SU-DHL-6 (cell line): ENCODE results near the gene SCARB1.

Experiments
- H2AFZ ChIP-seq: fragments of 200-600 bp; sonication (generic); 2 replicates; pipeline ENCODE4 v1.6.1; 2014; ENCODE audit warnings: low read depth, mild to moderate bottlenecking, moderate library complexity, mixed read lengths, antibody characterized with exemption, low read length; ENCODE audit not compliant: severe bottlenecking
- H3F3A ChIP-seq: fragments of 200-600 bp; shearing (Covaris generic); 2 replicates; pipeline ENCODE4 v1.6.0; 2016; ENCODE audit warnings: antibody characterized with exemption, mild to moderate bottlenecking; ENCODE audit not compliant: insufficient read depth
- H3K27ac ChIP-seq: fragments of 200-600 bp; sonication (generic); 2 replicates; pipeline ENCODE4 v1.5.1; 2016; ENCODE audit warnings: low read depth, mild to moderate bottlenecking, low read length, moderate library complexity, mixed read lengths
- H3K27me3 ChIP-seq: fragments of 200-600 bp; sonication (generic), shearing (Covaris generic); 2 replicates; pipeline ENCODE4 v1.6.0; 2014; ENCODE audit warnings: mild to moderate bottlenecking, low read length
- H3K36me3 ChIP-seq: fragments of 200-600 bp; sonication (generic); 2 replicates; pipeline ENCODE4 v1.6.1; 2014; ENCODE audit warnings: mild to moderate bottlenecking, low read length, mixed read lengths
- H3K4me2 ChIP-seq: fragments of 300-600, 200-600 bp; shearing (Covaris generic), sonication (generic); 2 replicates; pipeline ENCODE4 v1.6.0; 2014; ENCODE audit warnings: low read length, low read depth, mild to moderate bottlenecking; ENCODE audit not compliant: poor library complexity, severe bottlenecking
- H3K4me3 ChIP-seq: fragments of 200-600 bp; sonication (generic); 2 replicates; pipeline ENCODE4 v1.5.1; 2014; ENCODE audit warnings: antibody characterized with exemption, low read length, mild to moderate bottlenecking, mixed read lengths; ENCODE audit not compliant: insufficient read depth, poor library complexity, severe bottlenecking
- H3K79me2 ChIP-seq: fragments of 200-600 bp; sonication (generic); 2 replicates; pipeline ENCODE4 v1.6.1; 2014; ENCODE audit warnings: mild to moderate bottlenecking, low read length, moderate library complexity; ENCODE audit not compliant: insufficient read depth
- H3K9ac ChIP-seq: fragments of 200-600 bp; sonication (generic); 2 replicates; pipeline ENCODE4 v1.7.0; 2014; ENCODE audit warnings: mild to moderate bottlenecking, low read length
- H3K9me2 ChIP-seq: fragments of 200-600 bp; sonication (generic); replicated peaks from 2 replicates; pipeline ENCODE4 v1.6.1; 2014; ENCODE audit warnings: low read length; ENCODE audit not compliant: insufficient read depth
- H3K9me3 ChIP-seq: fragments of 200-600 bp; sonication (generic); 2 replicates; pipeline ENCODE4 v1.6.1; 2014; ENCODE audit warnings: low read length, mixed read lengths; ENCODE audit not compliant: insufficient read depth
- H4K20me1 ChIP-seq: fragments of 200-600 bp; sonication (generic); 2 replicates; pipeline ENCODE4 v1.6.1; 2014; ENCODE audit warnings: low read depth, mild to moderate bottlenecking, antibody characterized with exemption, low read length, moderate library complexity, mixed read lengths
- CTCF ChIP-seq: fragments of 200-600 bp; sonication (generic); IDR thresholded peaks from one replicate; pipeline ENCODE4 v1.5.1; 2017; ENCODE audit warnings: antibody characterized with exemption, mild to moderate bottlenecking, low read length, moderate library complexity; ENCODE audit not compliant: insufficient read depth, poor library complexity, severe bottlenecking
- EZH2phosphoT487 ChIP-seq: fragments of 200-600 bp; sonication (generic), shearing (Covaris generic); conservative IDR thresholded peaks from 2 replicates; pipeline ENCODE4 v1.6.1; 2018; ENCODE audit warnings: mild to moderate bottlenecking, antibody characterized with exemption, low read length, moderate library complexity, mixed read lengths

Gene SCARB1

GRCh38 chr12:124757329-124757728 lies 106.3 kb downstream of the SCARB1 start:
- Histone ChIP-seq H2AFZ (no peak overlapping the region), H3K4me2 (no peak overlapping the region), H3K9me2 (no peaks in the 10 kb centered on the region), H3K27ac (no peak overlapping the region), H3K79me2 (no peaks in the 10 kb centered on the region), H4K20me1 (no peaks in the 10 kb centered on the region), H3K27me3 (no peaks in the 10 kb centered on the region), H3K9ac (no peak overlapping the region), H3F3A (no peaks in the 10 kb centered on the region), H3K9me3 (no peaks in the 10 kb centered on the region), H3K36me3 (no peaks in the 10 kb centered on the region), H3K4me3 (no peak overlapping the region)
- TF ChIP-seq CTCF: no peak

GRCh38 chr12:124756760-124757159 lies 106.9 kb downstream of the SCARB1 start:
- H3K9ac ChIP-seq: no peak overlapping the region
- no peaks in the 10 kb centered on the region for H3K36me3 ChIP-seq
- no peaks in the 10 kb centered on the region for H3F3A ChIP-seq
- no peak overlapping the region for H3K4me3 ChIP-seq
- no peaks in the 10 kb centered on the region for H4K20me1 ChIP-seq
- no peak overlapping the region for H3K27ac ChIP-seq
- no peaks in the 10 kb centered on the region for H3K27me3 ChIP-seq
- no peak for TF ChIP-seq EZH2phosphoT487
- TF ChIP-seq CTCF: no peak
- no peak overlapping the region for H3K4me2 ChIP-seq
- no peaks in the 10 kb centered on the region for H3K9me3 ChIP-seq
- H3K79me2 ChIP-seq: no peaks in the 10 kb centered on the region
- no peaks in the 10 kb centered on the region for H3K9me2 ChIP-seq
- no peak overlapping the region for H2AFZ ChIP-seq

- Histone ChIP-seq H3K9me2 (no peaks in the 10 kb centered on the region), H3K9ac (no peak overlapping the region), H3K36me3 (no peaks in the 10 kb centered on the region), H3K27ac (no peak overlapping the region), H3K4me2 (no peak overlapping the region), H3K79me2 (no peaks in the 10 kb centered on the region), H3K27me3 (no peaks in the 10 kb centered on the region), H3K9me3 (no peaks in the 10 kb centered on the region), H3K4me3 (no peak overlapping the region), H3F3A (no peaks in the 10 kb centered on the region), H2AFZ (no peak overlapping the region), H4K20me1 (no peaks in the 10 kb centered on the region)
- TF ChIP-seq CTCF (no peak), EZH2phosphoT487 (no peak)
Observed at GRCh38 chr12:124756166-124756565, 107.5 kb downstream of the SCARB1 start.

- H3K27ac ChIP-seq: no peak overlapping the region
- no peaks in the 10 kb centered on the region for H3K9me3 ChIP-seq
- H3K9ac ChIP-seq: no peak overlapping the region
- H2AFZ ChIP-seq: no peak overlapping the region
- no peaks in the 10 kb centered on the region for H3K79me2 ChIP-seq
- H4K20me1 ChIP-seq: no peaks in the 10 kb centered on the region
- no peaks in the 10 kb centered on the region for H3K9me2 ChIP-seq
- no peaks in the 10 kb centered on the region for H3K36me3 ChIP-seq
- no peaks in the 10 kb centered on the region for H3F3A ChIP-seq
- no peak overlapping the region for H3K4me3 ChIP-seq
- TF ChIP-seq EZH2phosphoT487 (no peak), CTCF (no peak)
- no peak overlapping the region for H3K4me2 ChIP-seq
- no peaks in the 10 kb centered on the region for H3K27me3 ChIP-seq
Observed at GRCh38 chr12:124755801-124756148, 107.9 kb downstream of the SCARB1 start.
